GM18873 (cell line): Measurements from ENCODE around the gene PAK1.

Experiments
- ATAC-seq: cut with Tn5 transposase; IDR thresholded peaks from one replicate; pipeline ENCODE4 v1.9.1; 2021; ENCODE audit warnings: mild to moderate bottlenecking, moderate library complexity, moderate number of reproducible peaks; ENCODE audit not compliant: unreplicated experiment, low FRiP score

Gene PAK1

GRCh38 chr11:77278595-77279506, 195.0 kb downstream of the PAK1 start:
- ATAC-seq = no peak

- ATAC-seq = no peak
Measured at GRCh38 chr11:77276271-77276670, 197.6 kb downstream of the PAK1 start.
